CD14-positive monocyte (primary cell): Measurements from ENCODE around the gene KSR2. TPM values are rescaled to one million over a fixed set of nuclear protein-coding genes. Genes with fewer than 3 reads are reported as not detected.

Experiments used
- DNase-seq, 3 donors: peaks; one replicate each; pipeline ENCODE4 v3.0.0-alpha.2; 2011 to 2022
- H2AFZ ChIP-seq: 2 replicates; pipeline ENCODE4 v1.6.0; 2012; ENCODE audit warnings: mild to moderate bottlenecking, low read depth, low read length, inconsistent platforms; ENCODE audit not compliant: insufficient read depth, poor library complexity, severe bottlenecking
- H3K27ac ChIP-seq, 2 donors: 1 replicate in 1 of 2; 2 replicates in 1 of 2; pipeline ENCODE4 v1.5.1; 2012 to 2013; ENCODE audit warnings: low read length in 2 of 2, control low read depth in 1 of 2, inconsistent platforms in 1 of 2, low read depth in 1 of 2, mild to moderate bottlenecking in 1 of 2
- H3K27me3 ChIP-seq, 2 donors: one replicate each; pipeline versions ENCODE4 v1.6.0 to v1.6.1; 2011 to 2013; ENCODE audit warnings: low read length in 2 of 2; ENCODE audit not compliant: control insufficient read depth in 2 of 2, insufficient read depth in 2 of 2
- H3K36me3 ChIP-seq, 2 donors: replicated peaks in 1 of 2; 1 replicate in 1 of 2; 2 replicates in 1 of 2; pipeline versions ENCODE4 v1.5.1 to v1.6.1; 2012 to 2013; ENCODE audit warnings: low read length in 2 of 2, control low read depth in 1 of 2, inconsistent platforms in 1 of 2, mild to moderate bottlenecking in 1 of 2; ENCODE audit not compliant: insufficient read depth in 2 of 2, control insufficient read depth in 1 of 2
- H3K4me1 ChIP-seq, 2 donors: 1 replicate in 1 of 2; 2 replicates in 1 of 2; pipeline versions ENCODE4 v1.5.1 to v1.6.1; 2012 to 2013; ENCODE audit warnings: low read length in 2 of 2, control low read depth in 1 of 2, inconsistent platforms in 1 of 2, mild to moderate bottlenecking in 1 of 2, moderate library complexity in 1 of 2; ENCODE audit not compliant: insufficient read depth in 2 of 2, control insufficient read depth in 1 of 2
- H3K4me2 ChIP-seq: replicated peaks from 2 replicates; pipeline ENCODE3; 2012; ENCODE audit warnings: low read length, moderate library complexity, mild to moderate bottlenecking; ENCODE audit not compliant: poor library complexity, severe bottlenecking; ENCODE audit errors: extremely low read depth
- H3K4me3 ChIP-seq, 3 experiments: fragments of 200-600 bp in 1 of 3; sonication (generic) in 1 of 3; replicated peaks in 1 of 3; 1 replicate in 2 of 3; 2 replicates in 1 of 3; pipeline ENCODE4 v1.5.1; 2011 to 2013; ENCODE audit warnings: low read length in 3 of 3, mild to moderate bottlenecking in 3 of 3, control low read depth in 2 of 3, low read depth in 2 of 3, inconsistent platforms in 1 of 3, moderate library complexity in 1 of 3
- H3K79me2 ChIP-seq: 2 replicates; pipeline ENCODE4 v1.6.0; 2012; ENCODE audit warnings: mild to moderate bottlenecking, control low read depth, inconsistent platforms, low read length, moderate library complexity; ENCODE audit not compliant: insufficient read depth
- H3K9ac ChIP-seq: 2 replicates; pipeline ENCODE4 v1.6.0; 2017; ENCODE audit warnings: low read length, mild to moderate bottlenecking; ENCODE audit not compliant: insufficient read depth, poor library complexity, severe bottlenecking
- H3K9me3 ChIP-seq, 2 donors: replicated peaks in 1 of 2; 1 replicate in 1 of 2; 2 replicates in 1 of 2; pipeline versions ENCODE4 v1.5.1 to v1.6.1; 2012 to 2013; ENCODE audit warnings: low read length in 2 of 2, control low read depth in 1 of 2; ENCODE audit not compliant: control insufficient read depth in 1 of 2, insufficient read depth in 1 of 2
- H4K20me1 ChIP-seq: 2 replicates; pipeline ENCODE4 v1.6.0; 2012; ENCODE audit warnings: mild to moderate bottlenecking, low read length, control low read depth, moderate library complexity; ENCODE audit not compliant: insufficient read depth
- H3K27ac Mint-ChIP-seq, 7 donors: one replicate each; pipeline ENCODE4 v1.8.0; 2020; ENCODE audit warnings: mild to moderate bottlenecking in 7 of 7, mixed read lengths in 7 of 7, moderate library complexity in 6 of 7, inconsistent platforms in 2 of 7
- H3K27me3 Mint-ChIP-seq, 3 donors: one replicate each; pipeline ENCODE4 v1.8.0; 2021 to 2022; ENCODE audit warnings: low read depth in 3 of 3, mild to moderate bottlenecking in 3 of 3, mixed read lengths in 3 of 3, moderate library complexity in 3 of 3, inconsistent platforms in 1 of 3
- H3K36me3 Mint-ChIP-seq, 2 donors: one replicate each; pipeline ENCODE4 v1.8.0; 2020; ENCODE audit warnings: mixed read lengths in 2 of 2, inconsistent platforms in 1 of 2, mild to moderate bottlenecking in 1 of 2
- H3K4me1 Mint-ChIP-seq: one replicate; pipeline ENCODE4 v1.8.0; 2020; ENCODE audit warnings: mild to moderate bottlenecking, mixed read lengths
- H3K4me3 Mint-ChIP-seq, 2 donors: one replicate each; pipeline ENCODE4 v1.8.0; 2020; ENCODE audit warnings: mild to moderate bottlenecking in 2 of 2, mixed read lengths in 2 of 2, moderate library complexity in 1 of 2
- H3K9me3 Mint-ChIP-seq, 7 donors: one replicate each; pipeline ENCODE4 v1.8.0; 2020 to 2022; ENCODE audit warnings: mixed read lengths in 7 of 7, mild to moderate bottlenecking in 6 of 7, moderate library complexity in 6 of 7, inconsistent platforms in 2 of 7
- CTCF ChIP-seq: fragments of 200-600 bp; IDR thresholded peaks from one replicate; pipeline ENCODE4 v1.8.0; 2022; ENCODE audit warnings: antibody characterized with exemption, mild to moderate bottlenecking
- WGBS: methylation state at CpG from one replicate; pipeline ENCODE4 v1.1.5; 2013; ENCODE audit warnings: missing lambda C conversion rate; ENCODE audit not compliant: insufficient coverage; 5-methylcytosine and 5-hydroxymethylcytosine counted together
- intact Hi-C, 2 donors: fragments of 100-400 bp; cut with micrococcal nuclease; formaldehyde crosslinking; loops; one replicate each; pipeline versions ENCODE4 v1.15.0 to v1.15.1; 2023
- polyA plus RNA-seq, 3 donors: library from polyadenylated mRNA; depleted of rRNA in 1 of 3; unstranded in 2 of 3; stranded (reverse) in 1 of 3; fragments of 300-500 nt in 2 of 3; fragments of >200 nt in 1 of 3; fragmentation: Illumina TruSeq in 2 of 3; gene quantifications; 1 replicate in 2 of 3; 2 replicates in 1 of 3; pipeline ENCODE4 v1.2.3, GENCODE V29; 2012 to 2021

The KSR2 gene
- polyA plus RNA-seq, 3 donors: not detected

GRCh38 chr12:117933545-117933944 lies 35.2 kb downstream of the KSR2 start:
- no peak overlapping the region for H3K4me3 Mint-ChIP-seq
- Histone ChIP-seq H3K4me1 (no peaks in the 10 kb centered on the region), H3K9me3 (peaks cover 0 to 5% of the 10 kb centered on the region in 2 donors), H3K36me3 (no peaks in the 10 kb centered on the region), H3K27me3 (no peaks in the 10 kb centered on the region), H3K4me2 (no peak overlapping the region), H3K4me3 (no peak overlapping the region), H3K27ac (no peak overlapping the region), H4K20me1 (no peaks in the 10 kb centered on the region), H2AFZ (no peak overlapping the region), H3K79me2 (no peaks in the 10 kb centered on the region), H3K9ac (no peak overlapping the region)
- H3K4me1 Mint-ChIP-seq: no peaks in the 10 kb centered on the region
- DNase-seq: no peak
- no CpG with 5 or more reads among the region's 5 CpGs for WGBS
- peaks cover 5 to 6% (median 5%) of the 10 kb centered on the region in 3 donors for H3K27me3 Mint-ChIP-seq
- peaks cover 0 to 7% (median 1%) of the 10 kb centered on the region in 7 donors for H3K9me3 Mint-ChIP-seq
- intact Hi-C loops: no loop called here
- no peak overlapping the region for H3K27ac Mint-ChIP-seq
- no peak for TF ChIP-seq CTCF
- H3K36me3 Mint-ChIP-seq: no peaks in the 10 kb centered on the region

DNA sequence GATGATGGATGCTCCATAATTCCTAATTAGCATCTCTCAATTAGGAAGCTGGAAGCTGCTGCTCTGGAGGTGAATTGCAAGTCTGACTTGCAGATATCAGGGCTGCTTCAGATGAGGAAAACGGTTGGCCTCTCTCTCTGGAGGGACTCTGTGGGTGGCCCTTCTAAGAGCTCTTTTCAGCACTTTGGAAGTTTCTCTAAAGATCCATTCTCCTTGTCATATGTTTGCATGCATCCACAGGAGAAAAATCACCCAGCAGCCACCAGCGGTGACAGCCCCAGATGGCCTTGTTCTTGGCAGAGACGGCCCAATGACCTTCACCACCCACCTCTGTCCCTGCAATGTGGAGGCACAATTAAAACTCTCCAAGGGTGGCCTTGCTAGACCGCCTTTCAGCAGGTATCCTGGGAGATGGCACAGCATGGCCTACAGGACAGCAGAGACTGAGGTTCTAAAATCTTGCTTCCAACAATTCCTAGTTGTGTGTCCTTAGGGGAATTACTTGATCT lies 42.3 kb downstream of the KSR2 start:
- Histone ChIP-seq H3K4me2 (no peak overlapping the region), H4K20me1 (no peaks in the 10 kb centered on the region), H3K9me3 (peaks cover 0 to 5% of the 10 kb centered on the region in 2 donors), H2AFZ (no peak overlapping the region), H3K27me3 (no peaks in the 10 kb centered on the region), H3K4me3 (no peak overlapping the region), H3K4me1 (no peaks in the 10 kb centered on the region), H3K79me2 (no peaks in the 10 kb centered on the region), H3K36me3 (no peaks in the 10 kb centered on the region), H3K27ac (no peak overlapping the region), H3K9ac (no peak overlapping the region)
- peaks cover 0 to 3% (median 0%) of the 10 kb centered on the region in 7 donors for H3K9me3 Mint-ChIP-seq
- no peaks in the 10 kb centered on the region for H3K4me1 Mint-ChIP-seq
- no peak for DNase-seq
- WGBS: 88% methylated on average over 4 of the region's 4 CpGs
- H3K27me3 Mint-ChIP-seq: peaks cover 0 to 5% (median 0%) of the 10 kb centered on the region in 3 donors
- H3K27ac Mint-ChIP-seq: no peak overlapping the region
- no peak for TF ChIP-seq CTCF
- H3K36me3 Mint-ChIP-seq: no peaks in the 10 kb centered on the region
- intact Hi-C loops: no loop called here
- no peak overlapping the region for H3K4me3 Mint-ChIP-seq
